ENCODE data around the gene RNF125. TPM values are rescaled to one million over a fixed set of nuclear protein-coding genes. Genes with fewer than 3 reads are reported as not detected.

Gene RNF125
- 0.33 and 1.8 TPM in 2 replicates for total RNA-seq

GRCh38 chr18:32018331-32019250 is at the start of gene RNF125:
TSS of gene RNF125 (plus strand) at chr18:32018825. CDS start at chr18:32018864, 39 bp downstream.

GRCh38 chr18:32091724-32092421 is 73.2 kb downstream of the RNF125 start, which contains the start of gene RNF138:
TSS of gene RNF138 (plus strand) at chr18:32091874. CDS start at chr18:32092777, 903 bp downstream.

Other genes with a start within 250 kb of the RNF125 start
- gene TRAPPC8, start 75.7 kb upstream of the RNF125 start, total RNA-seq: 17.1 and 20.2 TPM in 2 replicates
- 21.9 and 23.3 TPM in 2 replicates for gene RNF138, start 73.0 kb downstream of the RNF125 start, total RNA-seq
- gene MEP1B, start 171.2 kb downstream of the RNF125 start, total RNA-seq: not detected in 2 replicates